KOPT-K1 (cell line): ENCODE measurements around the gene MESP1.
"Not testable (repeated sequence)": the region's sequence is repeated elsewhere in the genome, so short reads cannot be mapped to it uniquely, and the experiment has no call there.

Experiments used
- H3K27ac ChIP-seq: fragments of 200-600 bp; sonication (generic); 2 replicates; pipeline ENCODE4 v1.5.1; 2016; ENCODE audit warnings: antibody characterized with exemption, mild to moderate bottlenecking, low read depth, low read length; ENCODE audit not compliant: poor library complexity, severe bottlenecking
- H3K36me3 ChIP-seq: fragments of 200-600 bp; sonication (generic); 2 replicates; pipeline ENCODE4 v1.5.1; 2017; ENCODE audit warnings: antibody characterized with exemption, mild to moderate bottlenecking, low read length, moderate library complexity; ENCODE audit not compliant: insufficient read depth
- H3K9me3 ChIP-seq: fragments of 200-600 bp; sonication (generic); 2 replicates; pipeline ENCODE4 v1.5.1; 2017; ENCODE audit warnings: antibody characterized with exemption, low read length, mild to moderate bottlenecking; ENCODE audit not compliant: insufficient read depth, poor library complexity, severe bottlenecking

MESP1 gene

GRCh38 chr15:89784686-89784960 lies 33.6 kb upstream of the MESP1 start:
- Histone ChIP-seq H3K9me3 (peaks cover 14% of the 10 kb centered on the region), H3K27ac (no peak overlapping the region), H3K36me3 (no peaks in the 10 kb centered on the region)

GRCh38 chr15:89783861-89784685 lies 33.0 kb upstream of the MESP1 start:
- Histone ChIP-seq H3K9me3 (peaks cover 14% of the 10 kb centered on the region), H3K27ac (no peak overlapping the region), H3K36me3 (no peaks in the 10 kb centered on the region)

GRCh38 chr15:89783111-89783860 lies 32.2 kb upstream of the MESP1 start:
- Histone ChIP-seq H3K27ac (no peak overlapping the region), H3K36me3 (no peaks in the 10 kb centered on the region), H3K9me3 (peaks cover 11% of the 10 kb centered on the region)

GRCh38 chr15:89782619-89782950 lies 31.5 kb upstream of the MESP1 start:
- not testable (repeated sequence) for H3K36me3 ChIP-seq, H3K9me3 ChIP-seq, H3K27ac ChIP-seq

GRCh38 chr15:89781891-89782618 lies 31.0 kb upstream of the MESP1 start:
- Histone ChIP-seq H3K27ac (no peak overlapping the region), H3K9me3 (no peaks in the 10 kb centered on the region), H3K36me3 (no peaks in the 10 kb centered on the region)

GRCh38 chr15:89781055-89781454 lies 30.0 kb upstream of the MESP1 start:
- no peak overlapping the region for H3K27ac ChIP-seq
- H3K36me3 ChIP-seq, result no peaks in the 10 kb centered on the region
- no peaks in the 10 kb centered on the region for H3K9me3 ChIP-seq

- no peaks in the 10 kb centered on the region for H3K36me3 ChIP-seq
- H3K9me3 ChIP-seq, result no peaks in the 10 kb centered on the region
- no peak overlapping the region for H3K27ac ChIP-seq
Measured at GRCh38 chr15:89780601-89781000, 29.6 kb upstream of the MESP1 start.

- no peaks in the 10 kb centered on the region for H3K9me3 ChIP-seq
- no peaks in the 10 kb centered on the region for H3K36me3 ChIP-seq
- no peak overlapping the region for H3K27ac ChIP-seq
Measured at GRCh38 chr15:89778861-89779260, 27.8 kb upstream of the MESP1 start.

- no peak overlapping the region for H3K27ac ChIP-seq
- no peaks in the 10 kb centered on the region for H3K9me3 ChIP-seq
- no peaks in the 10 kb centered on the region for H3K36me3 ChIP-seq
Measured at GRCh38 chr15:89777782-89778380, 26.8 kb upstream of the MESP1 start.

- H3K27ac ChIP-seq, result no peak overlapping the region
- no peaks in the 10 kb centered on the region for H3K9me3 ChIP-seq
- H3K36me3 ChIP-seq, result no peaks in the 10 kb centered on the region
Measured at GRCh38 chr15:89777073-89777751, 26.2 kb upstream of the MESP1 start.

- no peaks in the 10 kb centered on the region for H3K9me3 ChIP-seq
- no peaks in the 10 kb centered on the region for H3K36me3 ChIP-seq
- H3K27ac ChIP-seq, result no peak within 1 kb of the TSS
Measured at GRCh38 chr15:89776274-89777072, 25.4 kb upstream of the MESP1 start, which contains the start of gene MESP2. Gene MESP2 (plus strand): TSS chr15:89776332. CDS start chr15:89776358, 26 bp downstream.

GRCh38 chr15:89775815-89776214 lies 24.8 kb upstream of the MESP1 start:
- Histone ChIP-seq H3K36me3 (no peaks in the 10 kb centered on the region), H3K9me3 (no peaks in the 10 kb centered on the region), H3K27ac (no peak overlapping the region)

- Histone ChIP-seq H3K36me3 (no peaks in the 10 kb centered on the region), H3K27ac (no peak overlapping the region), H3K9me3 (no peaks in the 10 kb centered on the region)
Measured at GRCh38 chr15:89774492-89774891, 23.4 kb upstream of the MESP1 start.

- Histone ChIP-seq H3K36me3 (no peaks in the 10 kb centered on the region), H3K9me3 (no peaks in the 10 kb centered on the region), H3K27ac (no peak overlapping the region)
Measured at GRCh38 chr15:89772932-89773583, 22.0 kb upstream of the MESP1 start.
